ENCODE data around the gene ABI3. TPM values are rescaled to one million over a fixed set of nuclear protein-coding genes. Genes with fewer than 3 reads are reported as not detected.
A peak's percentile ranks its signal among the peaks of the same experiment; 100 is the strongest.

ABI3 gene
- total and polyA plus RNA-seq, 9 of the 15 experiments (the other 6 are each of a cell fraction or from before 2014, with no cell fraction given), result not detected

GRCh38 chr17:49252148-49252695 lies 41.7 kb downstream of the ABI3 start (continued):
- no peak for TF ChIP-seq TRIM28 (IDR thresholded peaks at IDR 0.05)
- TF ChIP-seq TRIM24 (IDR thresholded peaks at IDR 0.05), result peak; percentile 75 to 89; a peak in 3 of 4 replicates
- TF ChIP-seq RAD21 (CRISPR knock-in tag; conservative IDR thresholded peaks at IDR 0.05 in 1 of 2, IDR thresholded peaks at IDR 0.05 in 1 of 2), result no peak
- no peak for TF ChIP-seq ZNF830 (CRISPR knock-in tag; IDR thresholded peaks at IDR 0.05)
- no peak for TF ChIP-seq TEAD2 (tag; IDR thresholded peaks at IDR 0.05)
- TF ChIP-seq KDM1A (IDR thresholded peaks at IDR 0.05), result peak; percentile 60 to 75
- TF ChIP-seq ZNF780A (CRISPR knock-in tag; IDR thresholded peaks at IDR 0.05), result no peak
- no peak for TF ChIP-seq PTTG1 (tag; IDR thresholded peaks at IDR 0.05; ENCODE audit: low read depth)
- no peak for TF ChIP-seq AFF4 (CRISPR knock-in tag; IDR thresholded peaks at IDR 0.05)
- no peak for TF ChIP-seq CREM (IDR thresholded peaks at IDR 0.05; ENCODE audit: low read depth)
- TF ChIP-seq TAL1 (IDR thresholded peaks at IDR 0.05), result no peak
- no peak for TF ChIP-seq RFX7 (CRISPR knock-in tag; IDR thresholded peaks at IDR 0.05)
- peak; percentile 62; the same call in 1 of the 2 replicates for TF ChIP-seq ETV1 (tag; conservative IDR thresholded peaks at IDR 0.05; ENCODE audit: low read depth)
- no peak for TF ChIP-seq PHB2 (IDR thresholded peaks at IDR 0.05; ENCODE audit: low read depth)
- TF ChIP-seq NFE2 (IDR thresholded peaks at IDR 0.05; ENCODE audit: low read depth), result peak; percentile 92
- no peak for TF ChIP-seq ZNF639 (CRISPR knock-in tag; conservative IDR thresholded peaks at IDR 0.05 in 1 of 2, IDR thresholded peaks at IDR 0.05 in 1 of 2)
- TF ChIP-seq CGGBP1 (CRISPR knock-in tag; IDR thresholded peaks at IDR 0.05), result no peak
- TF ChIP-seq RAD51 (IDR thresholded peaks at IDR 0.05; ENCODE audit: borderline replicate concordance, low read depth), result no peak
- no peak for TF ChIP-seq E2F4 (CRISPR knock-in tag; IDR thresholded peaks at IDR 0.05; ENCODE audit: low read depth)
- TF ChIP-seq ZNF707 (CRISPR knock-in tag; conservative IDR thresholded peaks at IDR 0.05), result no peak
- no peak for TF ChIP-seq TAF7 (tag; IDR thresholded peaks at IDR 0.05)
- no peak for TF ChIP-seq PTBP1 (IDR thresholded peaks at IDR 0.05; ENCODE audit: low read depth, low read length)
- TF ChIP-seq L3MBTL2 (IDR thresholded peaks at IDR 0.05), result 0 out of 2 replicates have a peak, but pooled peaks have one; percentile 14
- no peak for TF ChIP-seq FOXA1 (IDR thresholded peaks at IDR 0.05; ENCODE audit: borderline replicate concordance)
- TF ChIP-seq DMBX1 (CRISPR knock-in tag; IDR thresholded peaks at IDR 0.05; ENCODE audit: borderline replicate concordance), result no peak

Measured in K562 (cell line).